CD4-positive, alpha-beta T cell (primary cell): ENCODE results near the gene RNF152. TPM values are rescaled to one million over a fixed set of nuclear protein-coding genes. Genes with fewer than 3 reads are reported as not detected.

Experiments used
- ATAC-seq: fragments of 200-7000 bp; cut with Tn5 transposase; one replicate; pipeline ENCODE4 v1.10.0; 2022; ENCODE audit warnings: mild to moderate bottlenecking; ENCODE audit not compliant: poor library complexity
- CTCF ChIA-PET: fragments of 350-600 bp; sonication (Branson Sonifier 250); formaldehyde crosslinking; loops from one replicate; lab custom pipeline; 2021; ENCODE audit warnings: antibody characterized with exemption, inconsistent platforms; lab: Charles Lee
- POLR2A ChIA-PET: fragments of 350-600 bp; sonication (Branson Sonifier 250); formaldehyde crosslinking; loops from one replicate; lab custom pipeline; 2021; ENCODE audit warnings: antibody characterized with exemption, inconsistent platforms; lab: Charles Lee
- DNase-seq, 14 experiments: peaks; one replicate each; pipeline ENCODE4 v3.0.0-alpha.2; 2013 to 2020; ENCODE audit warnings: mixed read lengths in 2 of 14
- H3K27ac ChIP-seq, 2 donors: one replicate each; pipeline versions ENCODE4 v1.5.1 to v1.7.0; 2013; ENCODE audit warnings: low read length in 2 of 2, low read depth in 1 of 2, mild to moderate bottlenecking in 1 of 2
- H3K27me3 ChIP-seq, 2 experiments: 1 replicate in 1 of 2; 2 replicates in 1 of 2; pipeline versions ENCODE4 v1.6.1 to v1.7.0; 2013; ENCODE audit warnings: low read length in 2 of 2, control low read depth in 1 of 2, mild to moderate bottlenecking in 1 of 2, moderate library complexity in 1 of 2; ENCODE audit not compliant: insufficient read depth in 2 of 2, control insufficient read depth in 1 of 2
- H3K36me3 ChIP-seq: one replicate; pipeline ENCODE4 v1.6.1; 2013; ENCODE audit warnings: low read length, control low read depth; ENCODE audit not compliant: insufficient read depth
- H3K4me1 ChIP-seq: one replicate; pipeline ENCODE4 v1.6.1; 2013; ENCODE audit warnings: low read length, control low read depth; ENCODE audit not compliant: insufficient read depth
- H3K4me3 ChIP-seq: one replicate; pipeline ENCODE4 v1.5.1; 2013; ENCODE audit warnings: mild to moderate bottlenecking, low read length, moderate library complexity
- H3K9me3 ChIP-seq, 2 experiments: 1 replicate in 1 of 2; 2 replicates in 1 of 2; pipeline versions ENCODE4 v1.6.1 to v1.7.0; 2013; ENCODE audit warnings: low read length in 2 of 2, mild to moderate bottlenecking in 2 of 2, control low read depth in 1 of 2, moderate library complexity in 1 of 2; ENCODE audit not compliant: control insufficient read depth in 1 of 2, insufficient read depth in 1 of 2
- H3K27ac Mint-ChIP-seq: one replicate; pipeline ENCODE4 v1.8.0; 2020; ENCODE audit warnings: mixed read lengths
- H3K27me3 Mint-ChIP-seq: one replicate; pipeline ENCODE4 v1.8.0; 2021; ENCODE audit warnings: mixed read lengths
- H3K36me3 Mint-ChIP-seq: one replicate; pipeline ENCODE4 v1.8.0; 2021; ENCODE audit warnings: low read depth, mixed read lengths
- H3K4me1 Mint-ChIP-seq: one replicate; pipeline ENCODE4 v1.8.0; 2021; ENCODE audit warnings: low read depth, mixed read lengths
- H3K4me3 Mint-ChIP-seq: one replicate; pipeline ENCODE4 v1.8.0; 2020; ENCODE audit warnings: mild to moderate bottlenecking, mixed read lengths
- H3K9me3 Mint-ChIP-seq: one replicate; pipeline ENCODE4 v1.8.0; 2020; ENCODE audit warnings: mixed read lengths
- CTCF ChIP-seq: fragments of 200-600 bp; IDR thresholded peaks from one replicate; pipeline ENCODE4 v1.8.0; 2022; ENCODE audit warnings: antibody characterized with exemption, mild to moderate bottlenecking
- intact Hi-C, 2 experiments: fragments of 100-400 bp; cut with DNase I in 1 of 2; cut with micrococcal nuclease in 1 of 2; formaldehyde crosslinking; loops; one replicate each; pipeline versions ENCODE4 v1.15.1 to v1.9.0; 2023 to 2025; cut with DNase I, micrococcal nuclease
- total RNA-seq, 174 experiments: library from RNA in 2 of 174; stranded (reverse) in 2 of 174; gene quantifications; one replicate each; pipeline ENCODE4 v1.2.3 and lab custom pipeline; 2021 to 2026

Gene RNF152
- total RNA-seq, 2 experiments from 2014 or later: 0.60 to 1.0 TPM

GRCh38 chr18:61859113-61859512 lies 33.7 kb downstream of the RNF152 start:
- no peaks in the 10 kb centered on the region for H3K9me3 ChIP-seq
- DNase-seq: no peak
- no peaks in the 10 kb centered on the region for H3K36me3 ChIP-seq
- Mint-ChIP-seq H3K9me3 (no peaks in the 10 kb centered on the region), H3K4me1 (no peaks in the 10 kb centered on the region), H3K27me3 (peaks cover 5% of the 10 kb centered on the region), H3K27ac (no peak overlapping the region), H3K4me3 (no peak overlapping the region), H3K36me3 (no peaks in the 10 kb centered on the region)
- CTCF ChIA-PET: no interaction called here
- no peak overlapping the region for H3K27ac ChIP-seq
- no peak overlapping the region for H3K4me3 ChIP-seq
- H3K4me1 ChIP-seq: no peaks in the 10 kb centered on the region
- no peak for TF ChIP-seq CTCF
- POLR2A ChIA-PET: no interaction called here
- peaks cover 0 to 6% of the 10 kb centered on the region in 2 experiments for H3K27me3 ChIP-seq
- intact Hi-C loops: no loop called here
- no peak for ATAC-seq

GRCh38 chr18:61856678-61857077 lies 36.1 kb downstream of the RNF152 start:
- Mint-ChIP-seq H3K4me3 (no peak overlapping the region), H3K4me1 (no peaks in the 10 kb centered on the region), H3K9me3 (no peaks in the 10 kb centered on the region), H3K27me3 (peaks cover 10% of the 10 kb centered on the region), H3K27ac (no peak overlapping the region), H3K36me3 (no peaks in the 10 kb centered on the region)
- ChIA-PET POLR2A (no interaction called here), CTCF (no interaction called here)
- Histone ChIP-seq H3K27ac (no peak overlapping the region), H3K27me3 (peaks cover 0 to 6% of the 10 kb centered on the region in 2 experiments), H3K4me3 (no peak overlapping the region), H3K9me3 (no peaks in the 10 kb centered on the region), H3K4me1 (no peaks in the 10 kb centered on the region), H3K36me3 (no peaks in the 10 kb centered on the region)
- ATAC-seq (no peak), DNase-seq (no peak)
- intact Hi-C loops: no loop called here
- TF ChIP-seq CTCF: no peak

GRCh38 chr18:61855449-61856378 lies 37.1 kb downstream of the RNF152 start:
- Mint-ChIP-seq H3K36me3 (no peaks in the 10 kb centered on the region), H3K4me3 (no peak overlapping the region), H3K27ac (no peak overlapping the region), H3K4me1 (no peaks in the 10 kb centered on the region), H3K27me3 (peaks cover 10% of the 10 kb centered on the region), H3K9me3 (no peaks in the 10 kb centered on the region)
- intact Hi-C loops: no loop called here
- ChIA-PET CTCF (no interaction called here), POLR2A (no interaction called here)
- ATAC-seq (no peak), DNase-seq (no peak)
- no peak overlapping the region for H3K4me3 ChIP-seq
- no peaks in the 10 kb centered on the region for H3K36me3 ChIP-seq
- peaks cover 0 to 6% of the 10 kb centered on the region in 2 experiments for H3K27me3 ChIP-seq
- no peak for TF ChIP-seq CTCF
- H3K27ac ChIP-seq: no peak overlapping the region
- H3K4me1 ChIP-seq: no peaks in the 10 kb centered on the region
- no peaks in the 10 kb centered on the region for H3K9me3 ChIP-seq
